Adipocyte (in vitro differentiated cells): ENCODE results near the gene PTPRN2.

Source experiments
- DNase-seq: peaks from one replicate; pipeline ENCODE4 v3.0.0-alpha.2; 2015; ENCODE audit warnings: low read depth
- H3K27me3 ChIP-seq: replicated peaks from 2 replicates; pipeline ENCODE4 v1.7.0; 2013; ENCODE audit warnings: mild to moderate bottlenecking, low read length, moderate library complexity; ENCODE audit not compliant: control insufficient read depth, insufficient read depth
- H3K36me3 ChIP-seq: 2 replicates; pipeline ENCODE4 v1.7.0; 2013; ENCODE audit warnings: low read length, mild to moderate bottlenecking, moderate library complexity; ENCODE audit not compliant: control insufficient read depth, insufficient read depth, severe bottlenecking
- H3K4me1 ChIP-seq: 2 replicates; pipeline ENCODE4 v1.7.0; 2013; ENCODE audit warnings: mild to moderate bottlenecking, low read length, moderate library complexity; ENCODE audit not compliant: control insufficient read depth, insufficient read depth
- H3K4me3 ChIP-seq: 2 replicates; pipeline ENCODE4 v1.7.0; 2013; ENCODE audit warnings: mild to moderate bottlenecking, low read length, moderate library complexity
- H3K9ac ChIP-seq: 2 replicates; pipeline ENCODE4 v1.7.0; 2013; ENCODE audit warnings: mild to moderate bottlenecking, low read length, moderate library complexity
- H3K9me3 ChIP-seq: 2 replicates; pipeline ENCODE4 v1.7.0; 2013; ENCODE audit warnings: mild to moderate bottlenecking, low read length, moderate library complexity; ENCODE audit not compliant: control insufficient read depth

PTPRN2 gene

GRCh38 chr7:157817944-157818700 lies 769.5 kb downstream of the PTPRN2 start:
- no peaks in the 10 kb centered on the region for H3K27me3 ChIP-seq
- H3K4me1 ChIP-seq: no peaks in the 10 kb centered on the region
- DNase-seq: no peak
- H3K9me3 ChIP-seq: peaks cover 2% of the 10 kb centered on the region
- H3K4me3 ChIP-seq: no peak overlapping the region
- no peak overlapping the region for H3K9ac ChIP-seq
- no peaks in the 10 kb centered on the region for H3K36me3 ChIP-seq

- Histone ChIP-seq H3K9me3 (peaks cover 2% of the 10 kb centered on the region), H3K27me3 (no peaks in the 10 kb centered on the region), H3K4me1 (no peaks in the 10 kb centered on the region), H3K36me3 (no peaks in the 10 kb centered on the region), H3K4me3 (no peak overlapping the region), H3K9ac (no peak overlapping the region)
- no peak for DNase-seq
These were observed 770.2 kb downstream of the PTPRN2 start for GRCh38 chr7:157817433-157817832.

- H3K9me3 ChIP-seq: no peaks in the 10 kb centered on the region
- DNase-seq: no peak
- no peaks in the 10 kb centered on the region for H3K4me1 ChIP-seq
- no peak overlapping the region for H3K9ac ChIP-seq
- H3K36me3 ChIP-seq: no peaks in the 10 kb centered on the region
- no peak overlapping the region for H3K4me3 ChIP-seq
- no peaks in the 10 kb centered on the region for H3K27me3 ChIP-seq
These were observed 770.9 kb downstream of the PTPRN2 start for GRCh38 chr7:157816526-157817250.

- no peak for DNase-seq
- H3K9me3 ChIP-seq: no peaks in the 10 kb centered on the region
These were observed 771.5 kb downstream of the PTPRN2 start for GRCh38 chr7:157816086-157816485.

GRCh38 chr7:157815706-157816022 lies 772.0 kb downstream of the PTPRN2 start:
- Histone ChIP-seq H3K9me3 (no peaks in the 10 kb centered on the region), H3K36me3 (no peaks in the 10 kb centered on the region), H3K27me3 (no peaks in the 10 kb centered on the region), H3K4me3 (no peak overlapping the region), H3K9ac (no peak overlapping the region), H3K4me1 (no peaks in the 10 kb centered on the region)
- DNase-seq: no peak

More at GRCh38 chr7:157816086-157816485, 771.5 kb downstream of the PTPRN2 start:
- Histone ChIP-seq H3K4me1 (no peaks in the 10 kb centered on the region), H3K4me3 (no peak overlapping the region), H3K36me3 (no peaks in the 10 kb centered on the region), H3K27me3 (no peaks in the 10 kb centered on the region), H3K9ac (no peak overlapping the region)

- Histone ChIP-seq H3K9ac (no peak overlapping the region), H3K4me1 (no peaks in the 10 kb centered on the region), H3K36me3 (no peaks in the 10 kb centered on the region), H3K4me3 (no peak overlapping the region), H3K9me3 (no peaks in the 10 kb centered on the region), H3K27me3 (no peaks in the 10 kb centered on the region)
- no peak for DNase-seq
These were observed 772.5 kb downstream of the PTPRN2 start for GRCh38 chr7:157814931-157815705.

- no peak for DNase-seq
- Histone ChIP-seq H3K4me1 (no peaks in the 10 kb centered on the region), H3K9me3 (no peaks in the 10 kb centered on the region), H3K9ac (no peak overlapping the region), H3K36me3 (no peaks in the 10 kb centered on the region), H3K27me3 (no peaks in the 10 kb centered on the region), H3K4me3 (no peak overlapping the region)
These were observed 773.6 kb downstream of the PTPRN2 start for GRCh38 chr7:157813741-157814661.

GRCh38 chr7:157813053-157813452 lies 774.6 kb downstream of the PTPRN2 start:
- H3K9me3 ChIP-seq: peaks cover 3% of the 10 kb centered on the region

GRCh38 chr7:157811946-157812345 lies 775.7 kb downstream of the PTPRN2 start:
- Histone ChIP-seq H3K9ac (no peak overlapping the region), H3K36me3 (no peaks in the 10 kb centered on the region), H3K4me1 (no peaks in the 10 kb centered on the region), H3K27me3 (no peaks in the 10 kb centered on the region), H3K4me3 (no peak overlapping the region), H3K9me3 (peaks cover 3% of the 10 kb centered on the region)
- no peak for DNase-seq

More at GRCh38 chr7:157813053-157813452, 774.6 kb downstream of the PTPRN2 start:
- H3K9ac ChIP-seq: no peak overlapping the region
- no peaks in the 10 kb centered on the region for H3K36me3 ChIP-seq
- DNase-seq: no peak
- H3K4me1 ChIP-seq: no peaks in the 10 kb centered on the region
- no peaks in the 10 kb centered on the region for H3K27me3 ChIP-seq
- H3K4me3 ChIP-seq: no peak overlapping the region

GRCh38 chr7:157809863-157810851 lies 777.5 kb downstream of the PTPRN2 start:
- Histone ChIP-seq H3K9ac (no peak overlapping the region), H3K36me3 (no peaks in the 10 kb centered on the region), H3K27me3 (no peaks in the 10 kb centered on the region), H3K9me3 (peaks cover 3% of the 10 kb centered on the region), H3K4me3 (no peak overlapping the region), H3K4me1 (no peaks in the 10 kb centered on the region)
- no peak for DNase-seq
